Endothelial cell of hepatic sinusoid (primary cell): ENCODE measurements around the gene ZBED2.
"Not testable (repeated sequence)": the region's sequence is repeated elsewhere in the genome, so short reads cannot be mapped to it uniquely, and the experiment has no call there.

Experiments
- in situ Hi-C: cut with HindIII; loops from 2 replicates; pipeline ENCODE4 v1.10.0; 2017; ENCODE audit warnings: low sequenced_read_pairs

ZBED2 gene

DNA sequence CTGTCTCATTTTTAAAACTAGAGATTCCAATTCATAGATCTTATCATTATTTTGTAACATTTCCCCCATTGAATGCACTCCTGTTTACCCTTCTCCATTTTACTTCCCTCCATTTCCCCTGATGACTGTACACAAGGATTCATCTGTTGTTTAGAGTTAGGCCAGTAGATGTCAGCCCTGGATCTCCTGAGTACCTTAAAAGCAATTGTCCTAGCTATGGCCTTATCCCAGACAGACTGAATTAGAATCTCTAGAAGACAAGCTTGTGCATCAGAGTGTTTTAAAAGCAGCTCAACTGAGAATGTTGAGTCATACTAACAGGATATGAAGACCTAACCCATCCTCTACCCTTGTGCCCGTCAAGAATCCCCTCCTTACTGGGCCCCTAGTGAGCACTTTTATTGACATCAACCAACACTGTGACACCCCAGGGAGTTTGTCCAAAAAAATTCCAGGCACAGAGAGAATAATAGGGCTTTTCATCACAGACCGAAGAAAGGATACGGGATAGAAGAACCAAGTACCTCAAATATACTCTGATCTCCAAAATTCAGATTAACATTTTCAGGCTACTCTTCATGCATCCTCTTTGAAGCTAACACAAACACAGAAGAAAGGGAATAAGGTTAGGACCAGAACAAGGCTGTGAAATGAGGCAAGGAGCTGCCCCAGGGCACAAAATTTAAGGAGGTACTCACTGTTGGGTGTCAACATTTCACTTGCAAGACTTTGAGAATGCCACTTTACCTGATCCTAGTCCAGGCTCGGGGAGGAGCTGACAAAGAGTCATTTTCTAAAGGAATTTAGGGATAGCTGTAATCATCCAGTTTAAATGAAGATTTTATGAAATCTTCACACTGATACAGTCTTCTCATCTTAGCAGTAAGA, 17.1 kb downstream of the ZBED2 start:
- in situ Hi-C loops: loop anchor here (5.0 kb wide), 3 partner anchors 39 to 294 kb away; no protein-coding TSS in a partner anchor

DNA sequence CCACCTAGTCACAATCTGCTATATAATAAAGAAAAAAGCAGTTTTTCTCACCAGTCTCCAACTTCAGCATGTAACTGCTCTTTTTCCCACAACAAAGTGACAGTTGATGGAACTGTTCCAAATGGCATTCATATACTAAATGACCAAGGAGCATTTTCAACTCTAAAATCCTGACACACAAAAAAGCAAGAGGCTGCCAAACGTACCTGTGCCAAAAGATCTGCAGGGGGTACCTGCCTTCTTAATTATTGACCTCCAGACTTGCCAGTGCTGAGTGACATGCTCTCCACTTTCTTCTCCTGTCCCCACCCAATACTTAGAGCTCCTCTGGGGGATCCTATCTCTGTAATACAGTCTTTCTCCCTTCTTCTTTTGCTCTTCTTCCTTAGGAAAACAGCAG, 18.0 kb downstream of the ZBED2 start:
- in situ Hi-C loops: loop anchor here (5.0 kb wide), 3 partner anchors 40 to 295 kb away; no protein-coding TSS in a partner anchor

DNA sequence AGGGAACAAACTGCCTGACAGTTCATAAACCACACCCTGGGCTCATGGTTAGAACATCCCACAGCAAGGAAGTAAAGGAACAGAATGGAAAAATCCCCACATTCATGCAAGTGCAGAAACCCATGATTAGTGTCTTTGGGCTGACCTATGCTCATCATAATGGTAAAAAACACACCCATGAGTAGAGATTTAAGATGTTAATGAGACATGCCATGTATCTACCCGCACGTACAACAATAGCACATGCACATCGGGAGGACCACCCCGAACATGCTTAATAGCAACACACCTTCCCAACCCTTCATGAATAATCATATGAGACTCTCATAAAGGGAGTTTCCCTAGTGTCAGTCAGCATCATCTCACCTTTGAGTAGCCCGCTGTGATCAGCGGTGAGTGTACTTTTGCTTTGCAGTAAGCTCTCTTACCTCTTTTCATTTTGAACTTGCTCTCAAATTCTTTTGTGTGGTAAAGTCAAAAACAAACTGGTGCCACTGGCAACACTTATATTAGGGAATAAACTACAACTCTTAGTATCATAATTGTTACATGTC, 23.2 kb downstream of the ZBED2 start:
- in situ Hi-C loops: no loop called here

GRCh38 chr3:111571282-111571681, 23.9 kb downstream of the ZBED2 start:
- in situ Hi-C loops: no loop called here

DNA sequence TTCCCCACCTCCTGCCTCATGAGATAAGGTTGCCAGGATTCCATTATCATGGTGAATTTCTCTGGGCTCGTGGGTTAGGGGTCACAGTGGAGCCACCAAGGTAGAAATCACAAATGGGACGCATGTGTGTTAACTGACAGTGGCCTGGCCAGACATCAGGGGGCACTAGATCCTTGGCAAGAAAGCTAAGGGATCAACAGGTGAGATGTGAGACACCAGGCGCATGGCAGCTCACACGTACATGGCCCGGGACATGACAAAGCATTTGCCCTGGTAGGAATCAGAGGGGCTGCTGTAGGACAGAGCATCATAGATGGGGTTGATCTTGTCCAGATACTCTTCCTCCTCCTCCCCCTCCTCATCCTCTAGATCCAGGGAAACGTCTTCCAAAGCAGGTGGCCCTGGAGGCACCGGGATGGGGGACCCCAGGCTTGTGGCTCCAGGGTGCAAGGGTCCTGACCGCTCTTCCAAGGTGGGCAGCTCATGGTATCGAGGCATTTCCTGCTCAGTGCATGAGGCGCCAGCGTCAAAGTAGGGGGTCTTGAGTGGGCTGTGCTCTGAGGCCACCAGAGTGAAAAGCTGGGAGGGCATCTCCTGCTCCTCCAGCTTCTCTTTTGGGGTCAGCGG, 24.6 kb downstream of the ZBED2 start:
- in situ Hi-C loops: no loop called here

DNA sequence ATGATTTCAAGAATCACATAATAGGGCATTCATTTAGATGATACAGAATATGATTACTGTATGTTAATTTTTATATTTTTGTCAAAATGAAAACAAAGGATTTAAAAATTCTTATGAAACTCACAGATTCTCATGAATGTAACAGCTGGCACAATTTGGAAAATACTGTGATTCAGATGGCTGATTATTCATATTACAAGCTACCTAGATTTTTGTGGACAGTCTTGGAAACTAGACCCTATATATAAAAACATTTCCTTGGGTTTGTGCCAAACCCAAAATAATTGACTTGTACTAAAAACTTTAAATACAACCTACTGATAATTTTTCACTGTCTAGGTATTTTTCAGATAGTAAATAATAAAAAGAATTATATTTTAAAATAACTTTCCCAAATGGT, 26.2 kb downstream of the ZBED2 start:
- in situ Hi-C loops: no loop called here

- in situ Hi-C loops: no loop called here
Measured at GRCh38 chr3:111568355-111568754, 26.8 kb downstream of the ZBED2 start.

DNA sequence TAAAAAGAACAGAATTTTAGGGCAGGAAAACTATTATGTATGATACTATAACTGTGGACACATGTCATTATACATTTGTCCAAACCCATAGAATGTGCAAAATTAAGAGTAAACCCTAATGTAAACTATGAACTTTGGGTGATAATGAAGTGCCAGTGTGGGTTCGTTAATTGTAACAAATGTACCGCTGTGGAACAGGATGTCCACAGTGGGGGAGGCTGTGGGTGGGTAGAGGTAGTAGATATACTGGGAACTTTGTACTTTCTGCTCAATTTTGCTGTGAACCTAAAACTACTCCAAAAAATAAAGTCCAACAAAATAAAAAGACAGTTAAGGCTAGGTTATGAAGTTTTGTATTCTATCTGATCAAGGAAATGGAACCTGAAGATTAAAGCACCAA, 28.3 kb downstream of the ZBED2 start:
- in situ Hi-C loops: no loop called here

DNA sequence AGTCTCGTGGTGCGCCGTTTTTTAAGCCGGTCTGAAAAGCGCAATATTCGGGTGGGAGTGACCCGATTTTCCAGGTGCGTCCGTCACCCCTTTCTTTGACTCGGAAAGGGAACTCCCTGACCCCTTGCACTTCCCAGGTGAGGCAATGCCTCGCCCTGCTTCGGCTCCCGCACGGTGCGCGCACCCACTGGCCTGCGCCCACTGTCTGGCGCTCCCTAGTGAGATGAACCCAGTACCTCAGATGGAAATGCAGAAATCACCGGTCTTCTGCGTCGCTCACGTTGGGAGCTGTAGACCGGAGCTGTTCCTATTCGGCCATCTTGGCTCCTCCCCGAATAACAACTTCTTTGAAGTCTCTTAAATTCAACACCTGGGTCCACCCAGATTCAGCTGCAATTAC, 33.2 kb downstream of the ZBED2 start:
- in situ Hi-C loops: not testable (repeated sequence)

DNA sequence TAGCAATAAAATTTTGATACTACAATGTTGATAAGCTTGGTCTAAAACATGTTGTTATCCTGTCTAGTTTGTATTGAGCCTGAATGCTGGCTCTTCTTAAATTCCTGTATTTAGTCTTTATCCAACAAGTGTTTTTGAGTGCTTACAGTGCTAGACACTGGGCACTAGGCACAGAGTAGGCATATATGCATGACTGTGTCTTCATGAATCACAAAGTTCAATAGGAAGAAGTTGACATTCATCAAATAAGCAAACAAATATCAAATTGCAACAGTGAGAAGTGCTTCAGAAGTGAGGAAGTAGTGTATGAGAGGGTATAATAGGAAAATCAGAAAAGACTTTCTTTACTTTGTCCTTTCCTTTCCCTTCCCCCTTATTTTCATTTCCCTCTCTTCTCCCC, 46.4 kb downstream of the ZBED2 start:
- in situ Hi-C loops: no loop called here

DNA sequence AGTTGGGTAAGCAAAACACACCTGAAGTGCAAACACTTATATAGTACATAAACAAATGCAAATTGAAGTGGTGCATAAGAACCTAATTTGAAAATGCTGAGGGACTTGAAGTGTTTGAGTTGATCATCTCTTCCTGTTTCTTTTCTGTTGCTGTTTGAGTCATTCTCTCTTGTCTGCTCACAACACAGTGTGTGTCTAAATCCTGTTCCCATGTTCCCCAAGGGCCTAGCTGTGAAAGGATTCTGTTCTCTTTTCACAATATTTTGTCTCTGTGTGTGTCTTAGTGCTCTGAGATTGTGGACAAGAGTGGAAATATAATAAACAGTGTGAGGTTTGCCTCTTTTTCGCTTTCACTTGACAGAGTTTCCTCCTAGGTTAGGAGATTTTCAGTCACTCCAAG, 47.1 kb downstream of the ZBED2 start:
- in situ Hi-C loops: no loop called here

DNA sequence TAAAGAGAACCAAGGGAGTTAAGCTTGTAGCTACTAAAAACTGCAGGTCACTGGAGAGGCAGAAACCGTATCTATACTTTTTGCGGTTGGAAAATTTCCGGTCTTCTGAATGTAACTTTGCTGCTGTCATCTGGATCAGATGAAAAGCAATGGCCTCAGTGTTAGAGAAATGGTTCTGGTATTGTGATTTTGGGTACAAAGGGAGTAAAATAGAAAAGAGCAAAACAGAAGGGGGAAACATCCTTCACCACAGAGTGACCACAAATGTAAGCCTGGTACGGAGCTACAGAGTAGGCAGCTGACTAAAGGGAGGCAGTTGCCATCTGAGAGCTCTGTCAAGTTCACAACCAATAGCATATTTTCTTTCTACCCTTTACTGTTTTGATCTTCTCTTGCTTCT, 47.5 kb downstream of the ZBED2 start:
- in situ Hi-C loops: no loop called here

DNA sequence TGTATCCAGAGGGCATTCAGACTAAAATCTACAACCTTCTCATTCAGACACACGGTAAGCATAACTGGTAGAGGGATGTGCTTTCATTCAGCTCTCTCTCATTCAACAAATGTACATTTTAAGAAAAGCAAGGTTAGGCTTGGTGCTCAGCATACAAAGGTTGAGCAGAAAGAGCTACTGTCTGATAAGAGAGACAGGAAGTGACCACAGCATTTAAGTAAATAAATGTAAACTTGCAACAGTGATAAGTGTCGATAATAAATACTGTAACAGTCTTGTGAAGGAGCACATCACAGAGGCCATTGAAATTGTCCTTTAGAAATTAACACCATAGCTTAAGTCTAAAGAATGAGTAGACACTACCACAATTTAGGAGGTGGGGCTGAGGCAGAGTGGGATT, 49.8 kb downstream of the ZBED2 start:
- in situ Hi-C loops: no loop called here
